ENCODE measurements around the gene CHTF8.

The CHTF8 gene

DNA sequence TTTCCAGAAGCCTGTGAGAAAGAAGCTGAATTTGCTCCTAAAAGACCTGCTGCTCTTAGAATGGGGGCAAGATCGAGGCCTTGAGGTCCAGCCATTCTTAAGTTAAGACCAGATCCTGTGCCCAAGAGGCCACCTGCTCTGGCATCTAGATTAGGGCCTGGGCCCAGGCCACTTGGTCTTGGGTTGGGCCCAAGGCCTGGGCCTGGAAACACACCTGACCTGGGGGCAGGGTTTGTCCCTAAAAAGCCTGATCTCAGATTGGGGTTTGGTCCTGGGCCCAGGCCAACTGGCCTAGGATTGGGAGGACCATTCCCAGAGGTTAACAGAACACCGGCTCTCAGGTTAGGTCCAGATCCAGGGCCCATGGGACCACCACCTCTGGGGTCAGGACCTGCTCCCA, 12.9 kb downstream of the CHTF8 start:
- Histone ChIP-seq H3K27ac (ENCODE audit: low read depth, low read length) (no peak overlapping the region), H3K36me3 (ENCODE audit: insufficient read depth, low read length) (peaks cover 74% of the 10 kb centered on the region), H3K4me3 (ENCODE audit: low read length) (no peak overlapping the region), H3K4me1 (ENCODE audit: insufficient read depth, low read length) (no peaks in the 10 kb centered on the region), H3K9ac (ENCODE audit: low read depth, low read length) (no peak overlapping the region), H3K27me3 (ENCODE audit: insufficient read depth, low read length) (no peaks in the 10 kb centered on the region), H3K9me3 (ENCODE audit: insufficient read depth, low read depth, low read length) (no peaks in the 10 kb centered on the region)
- WGBS, result 97% methylated on average over 2 of the region's 2 CpGs

DNA sequence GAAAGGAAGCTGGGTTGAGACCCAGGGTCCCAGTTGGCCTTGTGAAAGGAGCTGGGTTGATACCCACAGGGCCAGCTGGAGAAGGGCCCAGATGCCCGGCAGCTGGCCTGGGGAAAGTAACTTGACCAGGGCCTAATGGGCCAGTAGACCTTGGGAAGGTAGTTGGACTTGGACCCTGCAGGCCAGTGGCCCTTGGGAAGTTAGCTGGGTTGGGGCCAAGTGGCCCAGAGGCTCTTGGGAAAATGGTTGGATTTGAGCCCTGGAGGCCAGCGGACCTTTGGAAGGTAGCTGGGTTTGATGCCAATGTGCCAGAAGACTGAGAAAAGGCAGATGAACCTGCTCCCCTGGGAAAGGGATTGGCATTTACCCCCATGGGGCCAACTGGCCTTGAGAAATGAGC, 13.4 kb downstream of the CHTF8 start:
- Histone ChIP-seq H3K27me3 (ENCODE audit: insufficient read depth, low read length) (no peaks in the 10 kb centered on the region), H3K9me3 (ENCODE audit: insufficient read depth, low read depth, low read length) (no peaks in the 10 kb centered on the region), H3K27ac (ENCODE audit: low read depth, low read length) (no peak overlapping the region), H3K36me3 (ENCODE audit: insufficient read depth, low read length) (peaks cover 80% of the 10 kb centered on the region), H3K4me3 (ENCODE audit: low read length) (no peak overlapping the region), H3K9ac (ENCODE audit: low read depth, low read length) (no peak overlapping the region), H3K4me1 (ENCODE audit: insufficient read depth, low read length) (no peaks in the 10 kb centered on the region)
- 92% methylated on average over 2 of the region's 2 CpGs for WGBS

DNA sequence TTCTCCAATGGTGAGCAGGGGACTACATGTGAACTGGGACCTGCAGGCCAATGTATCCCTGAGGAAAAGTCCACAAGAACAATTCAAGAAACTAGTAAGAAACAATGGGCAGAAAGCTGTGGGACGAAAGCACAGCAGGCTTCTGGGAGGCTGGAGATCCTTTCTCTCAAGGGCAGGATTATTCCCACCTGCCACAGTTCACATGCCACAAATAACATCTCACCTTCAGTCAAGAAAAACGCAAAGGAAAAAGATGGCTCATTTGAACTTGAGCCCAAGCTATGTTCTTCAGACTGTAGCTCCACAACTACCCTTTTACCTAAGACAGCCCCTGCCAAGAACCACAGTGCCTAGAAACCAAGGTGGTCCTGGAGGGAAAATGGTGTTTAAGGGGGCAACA, 13.9 kb downstream of the CHTF8 start:
- H3K27me3 ChIP-seq (ENCODE audit: insufficient read depth, low read length), result no peaks in the 10 kb centered on the region
- H3K9me3 ChIP-seq (ENCODE audit: insufficient read depth, low read depth, low read length), result no peaks in the 10 kb centered on the region
- no peak overlapping the region for H3K9ac ChIP-seq (ENCODE audit: low read depth, low read length)
- peaks cover 84% of the 10 kb centered on the region for H3K36me3 ChIP-seq (ENCODE audit: insufficient read depth, low read length)
- H3K4me1 ChIP-seq (ENCODE audit: insufficient read depth, low read length), result no peaks in the 10 kb centered on the region
- H3K27ac ChIP-seq (ENCODE audit: low read depth, low read length), result no peak overlapping the region
- H3K4me3 ChIP-seq (ENCODE audit: low read length), result no peak overlapping the region
- WGBS, result 98% methylated on average over 2 of the region's 2 CpGs

DNA sequence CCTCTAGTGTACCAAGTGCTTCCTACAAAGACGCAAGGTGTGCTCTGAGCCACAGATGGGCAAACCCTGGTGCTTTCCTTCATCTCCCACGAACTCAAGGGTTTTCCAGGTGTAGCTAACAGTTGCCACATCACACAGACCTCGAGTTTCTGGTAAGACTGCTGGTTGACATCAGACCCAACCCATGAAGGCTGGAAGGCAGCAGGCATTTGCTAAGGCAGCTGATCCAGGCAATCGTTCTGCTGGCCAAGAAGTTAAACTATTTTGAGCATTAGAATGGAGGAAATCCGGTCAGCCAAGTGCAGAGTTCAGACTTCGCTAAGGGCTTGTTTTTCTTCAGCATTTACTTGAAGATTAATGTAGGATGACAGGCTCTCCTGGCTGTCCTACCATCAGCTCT, 15.5 kb downstream of the CHTF8 start:
- H3K27ac ChIP-seq (ENCODE audit: low read depth, low read length), result no peak overlapping the region
- H3K36me3 ChIP-seq (ENCODE audit: insufficient read depth, low read length), result peaks cover 94% of the 10 kb centered on the region
- no peaks in the 10 kb centered on the region for H3K27me3 ChIP-seq (ENCODE audit: insufficient read depth, low read length)
- WGBS, result 94% methylated on average over 6 of the region's 6 CpGs
- H3K4me1 ChIP-seq (ENCODE audit: insufficient read depth, low read length), result no peaks in the 10 kb centered on the region
- H3K9ac ChIP-seq (ENCODE audit: low read depth, low read length), result no peak overlapping the region
- no peaks in the 10 kb centered on the region for H3K9me3 ChIP-seq (ENCODE audit: insufficient read depth, low read depth, low read length)
- H3K4me3 ChIP-seq (ENCODE audit: low read length), result no peak overlapping the region

DNA sequence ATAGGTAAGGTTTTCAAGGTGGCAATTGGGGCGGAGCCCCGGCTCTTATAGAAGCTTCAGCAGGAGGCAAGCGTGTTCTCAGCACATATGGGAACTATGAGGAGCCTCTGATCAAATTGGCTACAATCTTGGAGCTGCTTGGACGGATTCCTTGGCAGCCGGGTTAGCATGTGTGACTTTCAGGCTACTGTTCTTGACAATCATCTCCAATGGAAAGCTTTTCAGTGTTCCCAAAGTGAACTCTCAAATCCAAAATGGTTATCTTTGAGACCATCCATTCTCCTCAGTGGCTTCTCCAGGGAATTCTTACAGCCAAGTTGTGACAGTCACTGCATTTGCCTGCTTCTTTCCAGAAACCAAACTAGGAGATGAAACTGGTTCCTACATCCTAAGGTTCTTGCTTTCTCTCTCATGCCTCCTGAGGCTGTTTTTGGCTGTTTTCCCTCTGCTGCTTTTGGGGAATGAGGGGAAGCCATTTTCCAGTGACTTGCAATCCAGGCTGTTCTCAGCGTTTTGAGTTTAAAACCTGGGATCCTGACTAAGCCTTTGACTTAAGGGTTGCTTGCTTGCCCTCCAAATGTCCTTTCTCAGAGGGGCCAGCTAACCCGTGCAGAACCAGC, 16.0 kb downstream of the CHTF8 start:
- peaks cover 99% of the 10 kb centered on the region for H3K36me3 ChIP-seq (ENCODE audit: insufficient read depth, low read length)
- H3K9ac ChIP-seq (ENCODE audit: low read depth, low read length), result no peak overlapping the region
- H3K4me3 ChIP-seq (ENCODE audit: low read length), result no peak overlapping the region
- no peaks in the 10 kb centered on the region for H3K27me3 ChIP-seq (ENCODE audit: insufficient read depth, low read length)
- no peaks in the 10 kb centered on the region for H3K9me3 ChIP-seq (ENCODE audit: insufficient read depth, low read depth, low read length)
- 94% methylated on average over 7 of the region's 7 CpGs for WGBS
- no peak overlapping the region for H3K27ac ChIP-seq (ENCODE audit: low read depth, low read length)
- no peaks in the 10 kb centered on the region for H3K4me1 ChIP-seq (ENCODE audit: insufficient read depth, low read length)

DNA sequence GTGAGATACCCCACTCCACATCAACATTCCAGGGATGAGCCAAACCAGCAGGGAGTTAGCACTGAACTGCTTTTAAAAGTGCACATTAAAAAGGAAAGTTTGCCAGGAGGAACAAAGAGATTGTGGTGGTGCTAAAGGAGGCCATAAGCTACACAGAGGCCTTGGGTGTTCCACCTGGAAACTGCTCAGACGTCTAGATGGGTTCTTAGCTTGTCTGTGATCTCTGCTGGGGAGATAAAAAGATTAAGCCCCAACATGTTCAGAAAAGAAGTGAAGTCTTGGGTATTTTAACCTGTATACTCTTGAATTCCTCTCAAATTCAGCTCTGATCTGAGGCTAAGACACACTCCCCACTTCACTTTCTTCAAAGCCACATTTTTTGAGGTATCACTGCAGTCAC, 16.6 kb downstream of the CHTF8 start:
- Histone ChIP-seq H3K9ac (ENCODE audit: low read depth, low read length) (no peak overlapping the region), H3K27me3 (ENCODE audit: insufficient read depth, low read length) (no peaks in the 10 kb centered on the region), H3K4me1 (ENCODE audit: insufficient read depth, low read length) (no peaks in the 10 kb centered on the region), H3K4me3 (ENCODE audit: low read length) (no peak overlapping the region), H3K27ac (ENCODE audit: low read depth, low read length) (no peak overlapping the region), H3K9me3 (ENCODE audit: insufficient read depth, low read depth, low read length) (no peaks in the 10 kb centered on the region), H3K36me3 (ENCODE audit: insufficient read depth, low read length) (peaks cover 99% of the 10 kb centered on the region)
- WGBS, result 93% methylated on average over 1 of the region's 1 CpG

DNA sequence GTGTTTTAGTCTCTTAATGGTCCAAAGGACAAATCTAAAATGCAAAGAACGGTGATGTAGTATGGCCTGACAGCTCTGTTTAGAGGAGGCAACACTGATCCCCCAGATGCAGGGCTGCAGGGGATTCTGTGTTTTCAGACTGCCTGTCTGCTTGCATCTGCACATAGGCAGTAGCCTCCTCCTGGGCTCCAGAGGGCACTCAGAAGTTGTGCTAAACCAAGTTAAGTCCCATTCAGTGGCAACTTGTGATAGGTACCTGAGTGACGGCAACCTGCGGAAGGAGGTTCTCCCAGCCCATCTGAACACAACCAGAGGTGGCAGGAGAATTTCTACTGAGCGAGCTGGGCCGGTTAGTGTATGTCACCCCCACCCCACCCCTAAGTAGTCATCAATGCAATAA, 17.0 kb downstream of the CHTF8 start:
- 95% methylated on average over 5 of the region's 5 CpGs for WGBS
- Histone ChIP-seq H3K9ac (ENCODE audit: low read depth, low read length) (no peak overlapping the region), H3K36me3 (ENCODE audit: insufficient read depth, low read length) (peaks cover 99% of the 10 kb centered on the region), H3K27ac (ENCODE audit: low read depth, low read length) (no peak overlapping the region), H3K27me3 (ENCODE audit: insufficient read depth, low read length) (no peaks in the 10 kb centered on the region), H3K4me1 (ENCODE audit: insufficient read depth, low read length) (no peaks in the 10 kb centered on the region), H3K4me3 (ENCODE audit: low read length) (no peak overlapping the region), H3K9me3 (ENCODE audit: insufficient read depth, low read depth, low read length) (no peaks in the 10 kb centered on the region)

DNA sequence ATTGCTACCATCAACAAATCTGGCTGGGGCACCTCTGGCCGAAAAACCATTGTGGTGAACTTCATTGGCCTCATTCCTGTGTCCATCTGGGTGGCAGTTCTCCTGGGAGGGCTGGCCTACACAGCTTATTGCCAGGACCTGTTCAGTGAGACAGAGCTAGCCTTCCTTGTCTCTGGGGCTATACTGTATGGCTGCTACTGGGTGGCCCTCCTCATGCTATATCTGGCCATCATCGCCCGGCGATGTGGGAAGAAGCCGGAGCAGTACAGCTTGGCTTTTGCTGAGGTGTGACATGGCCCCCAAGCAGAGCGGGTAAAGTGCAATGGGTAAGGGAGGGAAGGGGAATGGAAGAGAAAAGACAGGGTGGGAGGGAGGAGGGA, 17.4 kb downstream of the CHTF8 start:
- 95% methylated on average over 6 of the region's 6 CpGs for WGBS
- H3K4me1 ChIP-seq (ENCODE audit: insufficient read depth, low read length), result no peaks in the 10 kb centered on the region
- H3K4me3 ChIP-seq (ENCODE audit: low read length), result no peak overlapping the region
- no peak overlapping the region for H3K27ac ChIP-seq (ENCODE audit: low read depth, low read length)
- peaks cover 97% of the 10 kb centered on the region for H3K36me3 ChIP-seq (ENCODE audit: insufficient read depth, low read length)
- H3K9ac ChIP-seq (ENCODE audit: low read depth, low read length), result no peak overlapping the region
- no peaks in the 10 kb centered on the region for H3K9me3 ChIP-seq (ENCODE audit: insufficient read depth, low read depth, low read length)
- no peaks in the 10 kb centered on the region for H3K27me3 ChIP-seq (ENCODE audit: insufficient read depth, low read length)

DNA sequence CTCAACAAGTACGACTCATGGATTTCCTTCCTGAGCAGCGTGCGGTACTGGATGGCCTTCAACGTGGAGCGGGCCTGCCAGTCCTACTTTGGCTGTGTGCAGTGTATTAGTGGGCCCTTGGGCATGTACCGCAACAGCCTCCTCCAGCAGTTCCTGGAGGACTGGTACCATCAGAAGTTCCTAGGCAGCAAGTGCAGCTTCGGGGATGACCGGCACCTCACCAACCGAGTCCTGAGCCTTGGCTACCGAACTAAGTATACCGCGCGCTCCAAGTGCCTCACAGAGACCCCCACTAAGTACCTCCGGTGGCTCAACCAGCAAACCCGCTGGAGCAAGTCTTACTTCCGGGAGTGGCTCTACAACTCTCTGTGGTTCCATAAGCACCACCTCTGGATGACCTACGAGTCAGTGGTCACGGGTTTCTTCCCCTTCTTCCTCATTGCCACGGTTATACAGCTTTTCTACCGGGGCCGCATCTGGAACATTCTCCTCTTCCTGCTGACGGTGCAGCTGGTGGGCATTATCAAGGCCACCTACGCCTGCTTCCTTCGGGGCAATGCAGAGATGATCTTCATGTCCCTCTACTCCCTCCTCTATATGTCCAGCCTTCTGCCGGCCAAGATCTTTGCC, 17.9 kb downstream of the CHTF8 start:
- H3K9me3 ChIP-seq (ENCODE audit: insufficient read depth, low read depth, low read length), result no peaks in the 10 kb centered on the region

DNA sequence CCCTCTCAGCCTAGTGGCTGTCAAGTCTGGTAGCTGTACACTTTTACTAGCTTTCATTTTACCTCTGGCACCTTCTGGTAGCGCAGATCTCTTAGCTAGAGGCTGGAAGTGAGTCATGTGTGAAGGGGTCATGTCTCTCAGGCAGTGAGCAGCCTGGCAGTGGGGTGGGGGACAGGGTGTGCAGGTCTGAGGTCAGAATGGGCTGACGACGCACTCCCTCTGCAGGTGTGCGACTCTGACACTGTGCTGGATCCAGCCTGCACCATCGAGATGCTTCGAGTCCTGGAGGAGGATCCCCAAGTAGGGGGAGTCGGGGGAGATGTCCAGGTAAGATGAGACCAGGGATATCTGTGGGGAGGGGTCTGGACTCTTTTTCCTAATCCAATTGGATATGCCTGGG, 19.2 kb downstream of the CHTF8 start:
- H3K27ac ChIP-seq (ENCODE audit: low read depth, low read length), result no peak overlapping the region
- no peaks in the 10 kb centered on the region for H3K27me3 ChIP-seq (ENCODE audit: insufficient read depth, low read length)
- WGBS, result 95% methylated on average over 7 of the region's 7 CpGs
- H3K9me3 ChIP-seq (ENCODE audit: insufficient read depth, low read depth, low read length), result no peaks in the 10 kb centered on the region
- H3K36me3 ChIP-seq (ENCODE audit: insufficient read depth, low read length), result peaks cover 91% of the 10 kb centered on the region
- no peak overlapping the region for H3K9ac ChIP-seq (ENCODE audit: low read depth, low read length)
- H3K4me3 ChIP-seq (ENCODE audit: low read length), result no peak overlapping the region
- peaks cover 8% of the 10 kb centered on the region; the same call in 1 of the 2 replicates for H3K4me1 ChIP-seq (ENCODE audit: insufficient read depth, low read length)

More for the DNA sequence above, 17.9 kb downstream of the CHTF8 start:
- Histone ChIP-seq H3K27ac (ENCODE audit: low read depth, low read length) (no peak overlapping the region), H3K27me3 (ENCODE audit: insufficient read depth, low read length) (no peaks in the 10 kb centered on the region), H3K4me3 (ENCODE audit: low read length) (no peak overlapping the region), H3K36me3 (ENCODE audit: insufficient read depth, low read length) (peaks cover 97% of the 10 kb centered on the region), H3K9ac (ENCODE audit: low read depth, low read length) (no peak overlapping the region), H3K4me1 (ENCODE audit: insufficient read depth, low read length) (no peaks in the 10 kb centered on the region)
- 96% methylated on average over 25 of the region's 25 CpGs for WGBS

DNA sequence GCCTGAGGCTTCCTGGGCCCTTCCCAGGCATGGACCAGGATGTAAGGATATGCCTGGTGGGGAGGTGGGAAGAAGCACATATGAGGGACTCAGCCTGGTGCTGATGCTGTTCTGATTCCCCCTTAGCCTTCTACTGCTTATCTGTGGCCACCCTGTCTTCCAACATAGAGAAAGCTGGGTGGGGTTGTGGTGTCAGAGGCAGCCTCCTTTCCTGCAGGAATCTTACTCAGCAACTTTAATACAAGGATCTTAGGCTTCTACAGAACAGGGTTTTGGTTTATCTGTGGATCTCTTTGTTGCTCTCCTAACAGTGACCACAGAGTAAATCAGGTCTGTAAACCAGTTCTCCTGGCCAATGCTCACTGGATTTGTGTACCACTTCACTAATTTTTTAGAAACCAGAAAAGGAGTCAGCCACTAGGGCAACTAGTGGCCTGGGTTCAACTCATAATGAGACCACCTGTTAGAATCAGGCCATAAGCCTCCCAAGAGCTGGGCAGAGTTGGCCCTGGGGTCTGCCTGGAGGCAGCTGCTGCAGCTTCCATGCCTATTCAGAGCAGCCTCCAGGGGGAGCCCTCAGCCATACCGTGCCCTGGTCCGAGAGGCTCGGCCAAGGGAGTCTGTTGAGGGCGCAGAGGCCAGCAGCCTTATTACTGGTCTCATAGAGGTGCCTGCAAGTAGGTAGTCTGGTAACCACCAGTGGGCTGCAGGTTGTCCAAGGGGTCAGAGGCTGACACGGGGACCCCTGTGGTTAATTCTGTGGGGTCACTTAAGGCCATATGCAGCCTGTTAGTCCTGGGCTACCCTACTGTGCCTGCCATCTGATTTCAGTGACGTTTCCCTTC, 19.9 kb downstream of the CHTF8 start:
- peaks cover 84% of the 10 kb centered on the region for H3K36me3 ChIP-seq (ENCODE audit: insufficient read depth, low read length)
- H3K9ac ChIP-seq (ENCODE audit: low read depth, low read length), result no peak overlapping the region
- H3K4me3 ChIP-seq (ENCODE audit: low read length), result no peak overlapping the region
- no peak overlapping the region for H3K27ac ChIP-seq (ENCODE audit: low read depth, low read length)
- 76% methylated on average over 6 of the region's 6 CpGs for WGBS
- H3K27me3 ChIP-seq (ENCODE audit: insufficient read depth, low read length), result no peaks in the 10 kb centered on the region
- H3K9me3 ChIP-seq (ENCODE audit: insufficient read depth, low read depth, low read length), result no peaks in the 10 kb centered on the region
- peaks cover 8% of the 10 kb centered on the region; the same call in 1 of the 2 replicates for H3K4me1 ChIP-seq (ENCODE audit: insufficient read depth, low read length)
